SH-SY5Y (cell line): ENCODE data around the gene EPHB2.

Experiments
- GATA2 ChIP-seq: IDR thresholded peaks from 2 replicates; pipeline ENCODE4 v1.6.1; 2011; ENCODE audit warnings: mild to moderate bottlenecking, low read depth, low read length
- GATA3 ChIP-seq: IDR thresholded peaks from 2 replicates; pipeline ENCODE4 v1.6.1; 2011; ENCODE audit warnings: low read depth, mild to moderate bottlenecking, low read length, moderate library complexity

- no peak for TF ChIP-seq GATA2
- TF ChIP-seq GATA3: no peak
Measured at GRCh38 chr1:22767852-22768251, 57.2 kb downstream of the EPHB2 start.
